CD4-positive, alpha-beta T cell treated with Interleukin-4 for 1 hour (primary cell): ENCODE results near the gene INPP5A.

Source experiments
- DNase-seq, 2 donors: peaks; one replicate each; pipeline ENCODE4 v3.0.0-alpha.2; 2020 to 2022

Gene INPP5A

GRCh38 chr10:132711613-132712121, 174.1 kb downstream of the INPP5A start:
- no peak for DNase-seq

GRCh38 chr10:132712291-132712690, 174.7 kb downstream of the INPP5A start:
- DNase-seq: no peak

DNA sequence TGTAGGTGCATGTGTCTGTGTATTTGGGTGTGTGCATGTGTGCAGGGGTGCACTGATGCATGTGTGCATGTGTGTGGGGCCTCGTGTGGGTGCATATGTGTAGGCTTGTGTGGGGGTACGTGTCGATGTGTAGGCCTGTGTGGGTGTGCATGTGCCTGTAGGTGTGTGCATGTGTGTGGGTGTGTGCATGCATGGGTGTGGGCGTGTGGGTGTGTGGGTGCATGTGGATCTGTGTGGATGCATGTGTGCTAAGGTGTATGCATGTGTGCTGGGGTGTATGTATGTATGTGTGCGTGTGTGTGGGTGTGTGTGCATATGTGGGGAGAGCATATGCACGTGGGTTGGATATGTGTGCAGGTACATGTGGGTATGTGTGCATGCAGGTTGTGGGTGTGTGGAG, 175.2 kb downstream of the INPP5A start:
- DNase-seq: no peak

DNA sequence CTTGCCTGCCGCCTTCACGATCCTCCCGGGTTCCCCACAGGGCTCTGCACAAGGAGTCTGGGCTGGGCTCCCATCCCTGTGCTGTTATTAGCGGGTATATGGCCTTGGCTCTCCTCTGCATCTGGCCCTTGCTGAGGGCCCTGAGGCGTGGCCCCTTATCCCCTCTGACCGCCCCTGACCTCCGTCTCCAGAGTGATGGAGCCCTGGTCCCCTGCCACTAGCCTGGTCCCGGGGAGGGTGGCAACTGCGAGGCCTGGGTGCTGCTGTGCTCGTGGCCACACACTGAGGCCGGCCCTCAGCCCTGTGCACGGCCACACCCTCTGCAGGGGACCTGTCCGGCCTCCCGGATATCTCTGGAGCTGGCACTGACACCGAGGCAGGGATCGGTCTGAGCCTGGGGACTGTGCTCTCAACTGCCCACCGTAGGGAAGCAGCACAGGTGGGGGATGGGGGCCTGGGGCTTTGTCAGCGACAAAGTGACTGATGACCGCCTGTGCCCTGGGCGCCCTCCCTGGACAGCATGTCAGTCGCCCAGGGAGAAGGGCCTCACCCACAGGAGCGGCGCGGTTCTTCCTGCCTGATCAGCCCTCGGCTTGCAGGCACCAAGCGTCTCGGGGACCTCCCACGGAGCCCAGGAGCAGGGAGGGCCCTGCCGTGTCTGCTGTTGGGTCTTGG, 176.0 kb downstream of the INPP5A start:
- DNase-seq: no peak

GRCh38 chr10:132714096-132714985, 176.8 kb downstream of the INPP5A start:
- DNase-seq: no peak

DNA sequence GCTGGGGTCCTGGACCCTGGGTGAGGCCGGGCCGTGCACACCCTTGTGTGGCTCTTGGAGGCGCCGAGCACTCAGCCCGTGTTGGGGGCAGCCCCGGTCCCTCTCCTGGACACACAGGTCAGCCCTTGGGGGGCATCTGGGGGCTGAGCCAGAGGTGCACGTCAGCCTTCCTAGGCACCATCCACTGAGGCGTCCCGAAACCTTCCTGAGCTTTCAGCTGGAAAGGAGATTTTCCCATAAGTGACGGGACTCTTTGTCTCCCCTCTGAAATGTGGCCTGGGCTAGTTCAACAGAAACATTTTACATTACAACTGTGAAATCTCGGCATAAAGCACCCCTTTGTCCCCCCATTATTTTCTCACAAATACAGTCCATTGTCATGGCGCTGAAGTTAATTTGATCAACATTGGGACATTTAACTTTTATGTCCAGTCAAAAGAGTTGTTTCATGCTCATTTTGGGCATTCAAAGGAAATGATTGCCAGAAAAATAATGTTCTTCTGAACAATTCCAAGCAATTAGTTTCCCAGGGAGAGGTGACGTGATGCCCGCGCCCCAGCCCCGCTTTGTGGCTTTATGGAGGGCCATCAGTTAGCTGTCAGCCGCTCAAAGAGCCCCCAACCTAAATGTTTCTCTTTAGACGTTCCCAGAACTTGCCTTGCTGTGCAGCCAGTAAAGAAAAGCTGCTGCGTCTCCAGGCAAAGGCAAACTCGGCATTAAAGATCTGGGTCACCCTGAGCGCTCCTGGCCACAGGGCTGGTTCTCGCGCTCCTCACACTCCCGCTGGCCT, 177.6 kb downstream of the INPP5A start:
- DNase-seq: no peak

DNA sequence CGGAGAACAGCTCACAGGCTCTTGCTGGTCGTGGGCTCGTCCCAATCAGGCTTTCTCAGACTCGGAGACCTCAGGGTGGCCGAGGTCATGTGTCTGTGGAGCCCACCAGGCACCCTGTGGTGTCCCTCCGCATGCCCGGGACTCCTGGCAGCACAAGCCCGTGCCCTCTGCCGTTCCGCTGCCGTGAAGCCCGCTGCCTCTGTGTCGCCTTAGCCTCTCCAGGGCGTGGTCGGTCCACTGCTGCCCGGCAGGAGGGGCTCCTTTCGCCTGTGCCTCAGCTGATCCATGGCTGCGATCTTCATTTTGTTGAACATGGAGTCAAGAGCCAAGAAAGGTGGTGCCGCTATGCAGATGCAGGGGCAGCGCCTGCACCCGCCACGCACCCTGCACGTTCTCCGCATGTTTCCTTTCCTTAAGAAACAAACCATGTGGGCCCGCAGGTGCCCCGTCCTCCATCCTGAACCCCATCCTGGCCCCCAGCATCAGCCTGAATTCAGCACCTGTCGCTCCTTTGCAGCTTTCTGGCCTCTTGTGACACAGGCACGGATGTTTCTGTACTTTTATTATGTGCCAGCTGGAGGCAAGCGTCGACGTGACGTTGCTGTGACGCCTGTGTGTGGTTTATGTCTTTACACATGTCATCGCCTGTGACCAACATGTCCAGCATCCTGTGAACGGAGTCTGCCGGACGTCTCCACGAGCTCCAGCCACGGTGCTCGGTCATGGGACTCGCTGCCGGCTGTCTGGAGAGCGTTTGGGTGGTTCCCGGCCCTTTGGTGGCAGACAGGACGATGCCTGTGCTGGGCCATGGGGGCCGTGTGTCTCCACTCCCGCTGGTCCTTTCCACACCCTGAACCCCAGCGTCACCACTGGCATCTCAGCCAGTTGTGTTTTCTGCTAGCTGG, 178.4 kb downstream of the INPP5A start:
- no peak for DNase-seq

GRCh38 chr10:132716691-132717490, 179.3 kb downstream of the INPP5A start:
- no peak for DNase-seq

DNA sequence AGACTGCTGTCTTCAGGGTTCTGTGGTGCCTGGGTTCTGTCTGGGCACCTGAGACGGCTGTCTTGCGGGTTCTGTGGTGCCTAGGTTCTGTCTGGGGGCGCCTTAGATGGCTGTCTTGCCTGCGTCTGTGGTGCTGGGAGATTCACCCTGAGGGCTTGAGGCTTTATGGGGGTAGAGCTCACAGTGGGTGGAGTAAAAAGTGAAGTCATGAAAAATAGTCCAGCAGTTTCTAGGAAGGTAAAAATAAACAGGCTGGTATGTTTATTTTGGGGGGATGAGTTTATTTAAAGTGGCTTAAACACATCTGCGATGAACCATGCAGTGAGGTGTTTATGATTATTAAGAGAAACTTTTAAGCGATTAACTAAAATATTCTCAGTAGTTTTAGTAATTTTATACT, 184.1 kb downstream of the INPP5A start:
- DNase-seq: no peak

DNA sequence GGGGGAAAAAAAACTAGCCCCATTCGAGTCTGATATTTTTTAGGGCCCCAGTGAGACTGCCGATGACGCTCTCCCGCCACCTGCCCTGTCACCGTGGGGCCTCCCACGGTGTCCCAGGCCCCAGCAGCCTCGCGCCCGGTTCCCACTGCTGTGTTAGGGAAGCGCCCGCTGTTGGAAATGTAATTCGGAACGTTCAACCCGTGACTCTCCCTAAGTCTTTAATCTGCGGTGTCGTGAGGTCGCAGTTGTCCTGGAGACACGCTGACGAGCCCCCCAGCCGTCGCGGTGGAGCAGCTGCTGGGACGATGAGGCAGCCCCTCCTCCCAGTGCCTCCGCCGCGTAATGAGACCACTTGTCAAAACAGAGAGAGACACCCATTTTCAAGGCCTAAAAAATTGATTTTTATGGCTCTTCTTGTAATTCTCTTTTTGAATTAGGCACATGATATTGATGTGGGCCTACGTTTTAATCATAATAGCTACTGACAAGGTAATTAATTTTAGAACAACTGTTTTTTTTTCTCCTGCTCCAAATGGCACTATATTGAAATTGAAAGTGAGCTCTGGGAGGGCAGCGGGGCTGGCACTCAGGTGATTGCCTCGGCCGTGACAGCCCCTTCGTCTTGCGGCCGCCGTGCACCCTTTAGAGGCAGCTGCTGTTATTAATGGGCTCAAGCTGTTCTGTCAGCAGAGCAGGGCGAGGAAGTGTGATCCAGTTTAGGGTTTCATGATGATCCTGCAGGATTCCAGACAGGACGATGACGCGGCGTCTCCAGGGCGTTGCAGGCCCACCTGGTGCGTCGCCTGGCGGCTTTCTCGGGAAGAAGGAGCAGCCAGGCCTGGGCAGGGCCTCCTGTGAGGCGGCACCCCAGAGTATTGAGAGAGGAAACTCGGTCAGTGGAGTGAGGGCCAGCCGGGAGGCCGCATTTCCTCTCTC, 185.1 kb downstream of the INPP5A start:
- no peak for DNase-seq

DNA sequence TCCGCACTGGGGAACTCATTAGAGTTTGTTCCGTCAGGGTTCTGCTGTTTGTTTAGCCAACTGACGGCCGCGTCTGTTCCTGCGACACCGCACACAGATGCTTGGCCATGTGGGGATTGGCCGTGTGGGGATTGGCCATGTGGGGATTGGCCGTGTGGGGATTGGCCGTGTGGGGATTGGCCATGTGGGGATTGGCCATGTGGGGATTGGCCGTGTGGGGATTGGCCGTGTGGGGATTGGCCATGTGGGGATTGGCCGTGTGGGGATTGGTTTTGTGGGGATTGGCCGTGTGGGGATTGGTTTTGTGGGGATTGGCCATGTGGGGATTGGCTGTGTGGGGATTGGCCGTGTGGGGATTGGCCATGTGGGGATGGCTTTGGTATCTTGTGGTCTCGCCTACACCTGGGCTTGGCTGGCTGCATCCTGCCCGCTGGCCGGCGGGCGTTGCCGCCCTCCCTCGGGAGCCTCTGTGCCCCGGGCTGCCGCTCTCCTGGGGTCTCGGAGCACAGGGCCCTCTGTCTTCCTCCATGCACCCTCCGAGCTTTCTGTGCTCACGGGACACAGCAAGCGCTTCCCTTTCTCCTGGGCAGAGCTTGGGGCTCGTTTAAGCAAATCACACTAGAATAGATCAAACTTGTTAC, 185.9 kb downstream of the INPP5A start:
- no peak for DNase-seq

- no peak for DNase-seq
Observed at GRCh38 chr10:132724446-132724845, 186.9 kb downstream of the INPP5A start.

DNA sequence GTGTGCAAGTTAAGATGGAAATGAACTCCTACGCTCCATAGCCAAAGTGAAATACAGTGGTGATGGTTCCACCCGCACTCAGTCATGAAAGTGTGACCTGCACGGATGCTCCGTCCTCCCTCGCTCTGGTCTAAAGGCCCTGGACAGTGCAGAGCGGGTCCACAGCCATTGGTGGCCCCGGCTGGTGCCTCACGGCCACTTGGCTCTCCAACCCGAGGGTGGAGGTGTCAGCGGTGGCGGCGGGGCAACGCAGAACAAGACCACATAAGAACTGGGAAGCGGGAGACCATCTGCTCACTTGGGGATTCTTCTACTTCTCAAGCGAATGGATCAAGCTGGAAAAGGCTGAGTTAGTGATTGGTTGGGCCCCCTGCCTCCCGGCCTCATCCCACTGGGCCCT, 187.6 kb downstream of the INPP5A start:
- no peak for DNase-seq

DNA sequence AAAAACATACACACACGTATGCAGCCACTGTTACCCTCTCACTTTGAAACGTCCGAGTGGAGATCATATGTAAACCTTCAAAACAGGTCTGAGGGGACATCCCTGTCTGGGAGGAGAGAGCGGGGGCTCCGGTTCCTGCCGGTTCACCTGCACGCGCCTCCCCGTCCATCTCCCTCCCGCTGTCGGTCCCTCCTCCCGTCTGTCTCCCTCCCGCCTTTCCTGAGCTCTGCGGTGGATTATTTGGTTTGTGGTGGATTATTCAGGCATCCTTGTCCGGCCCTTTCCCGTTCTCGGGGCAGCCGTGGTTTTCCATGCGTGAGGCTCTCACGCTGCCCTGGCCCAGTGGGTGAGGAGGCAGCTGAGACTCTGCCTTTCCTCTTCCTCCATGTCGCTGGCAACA, 188.6 kb downstream of the INPP5A start:
- DNase-seq: no peak

- no peak for DNase-seq
Observed at GRCh38 chr10:132726951-132727350, 189.4 kb downstream of the INPP5A start.

DNA sequence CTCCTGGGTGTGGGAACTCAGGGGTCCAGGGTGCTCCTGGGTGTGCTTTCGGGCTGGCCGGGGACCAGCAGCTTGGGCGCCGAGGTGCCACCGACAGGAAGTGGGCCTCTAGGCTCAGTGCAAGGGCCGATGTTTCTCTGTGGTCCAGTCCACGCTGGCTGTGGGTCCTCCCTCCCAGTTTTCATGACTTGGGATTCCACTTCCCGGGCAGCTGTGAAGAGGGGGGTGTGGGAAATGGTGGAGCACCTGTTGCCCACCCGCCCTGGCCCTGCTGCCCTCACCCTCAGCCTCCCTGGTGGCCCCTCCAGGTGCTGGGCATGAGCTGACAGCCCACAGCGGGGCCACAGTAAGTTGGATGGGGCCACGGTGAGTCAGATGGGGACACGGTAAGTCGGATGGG, 189.8 kb downstream of the INPP5A start:
- DNase-seq: no peak

GRCh38 chr10:132728321-132728720, 190.7 kb downstream of the INPP5A start:
- no peak for DNase-seq

GRCh38 chr10:132728741-132729140, 191.2 kb downstream of the INPP5A start:
- no peak for DNase-seq

DNA sequence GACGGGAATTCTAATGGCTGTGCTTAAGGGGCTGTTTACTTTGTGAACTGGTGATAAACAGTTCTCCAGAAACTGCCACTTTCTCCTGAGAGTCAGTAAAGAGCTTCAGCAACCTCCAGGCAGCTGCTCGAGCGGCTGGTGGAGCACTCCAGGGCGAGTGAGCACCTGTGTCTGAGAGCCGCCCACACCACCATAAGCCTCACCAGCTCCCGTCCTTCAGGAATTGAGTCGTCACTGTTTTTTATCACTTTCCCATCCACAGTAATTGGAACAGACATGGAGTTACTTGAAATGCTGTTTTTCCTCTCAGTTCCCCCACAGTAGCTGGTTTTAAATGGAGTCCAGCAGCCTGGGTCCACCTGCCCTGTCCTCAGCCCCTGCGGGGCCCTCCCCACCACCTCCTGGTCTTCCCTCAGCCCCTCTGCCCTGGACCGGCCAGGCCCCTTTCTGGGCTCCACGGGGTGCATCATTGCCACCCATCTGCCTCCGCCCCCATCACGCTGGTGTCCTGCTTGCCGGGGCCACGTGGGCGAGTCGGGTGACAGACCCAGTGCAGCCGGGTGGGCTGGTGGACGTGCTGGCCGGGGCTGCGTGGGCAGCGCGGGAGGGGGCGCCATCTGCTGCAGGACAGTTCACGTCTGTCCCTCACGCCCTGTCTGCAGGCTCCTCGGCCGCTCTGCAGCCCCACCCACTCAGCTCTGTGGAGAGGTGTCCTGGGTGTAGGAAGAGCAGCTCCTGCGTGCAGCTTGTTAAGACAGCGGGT, 192.4 kb downstream of the INPP5A start:
- no peak for DNase-seq
